Tibial nerve (tissue), 4 donors: Measurements from ENCODE around the gene DBH. TPM values are rescaled to one million over a fixed set of nuclear protein-coding genes. Genes with fewer than 3 reads are reported as not detected.

Source experiments
- DNase-seq, 2 donors: peaks; one replicate each; pipeline ENCODE4 v3.0.0-alpha.2; 2019; ENCODE audit warnings: low spot score in 2 of 2
- H3K27ac ChIP-seq, 4 donors: fragments of 200-600 bp; sonication (generic) in 3 of 4; one replicate each; pipeline ENCODE4 v1.5.1; 2017 to 2019; ENCODE audit warnings: mild to moderate bottlenecking in 1 of 4
- H3K27me3 ChIP-seq, 2 donors: fragments of 200-600 bp; sonication (generic) in 1 of 2; one replicate each; pipeline versions ENCODE4 v1.5.1 to v1.6.0; 2017 to 2019
- H3K36me3 ChIP-seq, 3 donors: fragments of 200-600 bp; sonication (generic); one replicate each; pipeline ENCODE4 v1.5.1; 2018 to 2019
- H3K4me1 ChIP-seq, 4 donors: fragments of 200-600 bp; sonication (generic) in 3 of 4; one replicate each; pipeline ENCODE4 v1.5.1; 2017 to 2019
- H3K4me3 ChIP-seq, 4 donors: fragments of 200-600 bp; sonication (generic) in 3 of 4; one replicate each; pipeline ENCODE4 v1.5.1; 2017 to 2019; ENCODE audit warnings: mild to moderate bottlenecking in 1 of 4, moderate library complexity in 1 of 4
- H3K9me3 ChIP-seq, 4 donors: fragments of 200-600 bp; sonication (generic) in 3 of 4; one replicate each; pipeline ENCODE4 v1.5.1; 2017 to 2019
- EP300 ChIP-seq, 2 donors: sonication (generic); formaldehyde crosslinking; IDR thresholded peaks; one replicate each; pipeline ENCODE4 v1.6.1; 2017; ENCODE audit warnings: antibody characterized with exemption in 2 of 2, mild to moderate bottlenecking in 1 of 2
- POLR2A ChIP-seq, 2 donors: fragments of 450-650 bp; IDR thresholded peaks; one replicate each; pipeline ENCODE4 v1.6.1; 2017; ENCODE audit warnings: antibody characterized with exemption in 2 of 2, mild to moderate bottlenecking in 2 of 2, moderate library complexity in 2 of 2
- WGBS, 2 donors: methylation state at CpG; one replicate each; pipeline ENCODE4 v1.1.5; 2018; 5-methylcytosine and 5-hydroxymethylcytosine counted together
- total RNA-seq, 4 donors: library from RNA; depleted of rRNA; stranded (reverse); fragments of >200 nt; gene quantifications; one replicate each; pipeline ENCODE4 v1.1.0, GENCODE V29; 2016
- TF ChIP-seq, protein P1 (sequence below), 5 experiments: fragments of 200-600 bp in 3 of 5; fragments of 450-650 bp in 2 of 5; sonication (generic) in 3 of 5; IDR thresholded peaks; one replicate each; pipeline ENCODE4 v1.5.1; 2016 to 2019; ENCODE audit warnings: antibody characterized with exemption in 5 of 5, mild to moderate bottlenecking in 3 of 5, moderate library complexity in 2 of 5

Gene DBH
- total RNA-seq, 4 donors from 2014 or later = under 0.01 to 1.2 (median 0.22) TPM; not detected in 1

- H3K27me3 ChIP-seq = peaks cover 0 to 11% of the 10 kb centered on the region in 2 donors
- no peak overlapping the region for H3K27ac ChIP-seq
- no peak for TF ChIP-seq EP300 (IDR thresholded peaks at IDR 0.05)
- TF ChIP-seq POLR2A (IDR thresholded peaks at IDR 0.05) = no peak
- TF ChIP-seq, protein P1, sequence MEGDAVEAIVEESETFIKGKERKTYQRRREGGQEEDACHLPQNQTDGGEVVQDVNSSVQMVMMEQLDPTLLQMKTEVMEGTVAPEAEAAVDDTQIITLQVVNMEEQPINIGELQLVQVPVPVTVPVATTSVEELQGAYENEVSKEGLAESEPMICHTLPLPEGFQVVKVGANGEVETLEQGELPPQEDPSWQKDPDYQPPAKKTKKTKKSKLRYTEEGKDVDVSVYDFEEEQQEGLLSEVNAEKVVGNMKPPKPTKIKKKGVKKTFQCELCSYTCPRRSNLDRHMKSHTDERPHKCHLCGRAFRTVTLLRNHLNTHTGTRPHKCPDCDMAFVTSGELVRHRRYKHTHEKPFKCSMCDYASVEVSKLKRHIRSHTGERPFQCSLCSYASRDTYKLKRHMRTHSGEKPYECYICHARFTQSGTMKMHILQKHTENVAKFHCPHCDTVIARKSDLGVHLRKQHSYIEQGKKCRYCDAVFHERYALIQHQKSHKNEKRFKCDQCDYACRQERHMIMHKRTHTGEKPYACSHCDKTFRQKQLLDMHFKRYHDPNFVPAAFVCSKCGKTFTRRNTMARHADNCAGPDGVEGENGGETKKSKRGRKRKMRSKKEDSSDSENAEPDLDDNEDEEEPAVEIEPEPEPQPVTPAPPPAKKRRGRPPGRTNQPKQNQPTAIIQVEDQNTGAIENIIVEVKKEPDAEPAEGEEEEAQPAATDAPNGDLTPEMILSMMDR (IDR thresholded peaks at IDR 0.05) = no peak
- peaks cover 0 to 11% (median 0%) of the 10 kb centered on the region in 4 donors for H3K4me1 ChIP-seq
- DNase-seq = no peak
- H3K36me3 ChIP-seq = no peaks in the 10 kb centered on the region
- peaks cover 0 to 35% (median 10%) of the 10 kb centered on the region in 4 donors for H3K9me3 ChIP-seq
- no peak overlapping the region for H3K4me3 ChIP-seq
- WGBS, 2 donors = 87 to 92% methylated on average over 2 of the region's 2 CpGs
Measured at GRCh38 chr9:133594310-133594709, 41.9 kb upstream of the DBH start.

GRCh38 chr9:133595910-133596309 is 40.3 kb upstream of the DBH start:
- Histone ChIP-seq H3K27me3 (peaks cover 0 to 11% of the 10 kb centered on the region in 2 donors), H3K4me3 (no peak overlapping the region), H3K27ac (no peak overlapping the region), H3K4me1 (peaks cover 0 to 11% (median 0%) of the 10 kb centered on the region in 4 donors), H3K36me3 (no peaks in the 10 kb centered on the region), H3K9me3 (peaks cover 0 to 35% (median 10%) of the 10 kb centered on the region in 4 donors)
- WGBS, 2 donors = 83 to 85% methylated on average over 8 of the region's 8 CpGs
- no peak for DNase-seq
- TF ChIP-seq EP300 (IDR thresholded peaks at IDR 0.05) (no peak), POLR2A (IDR thresholded peaks at IDR 0.05) (no peak)
- TF ChIP-seq, protein P1 (IDR thresholded peaks at IDR 0.05) = no peak

DNA sequence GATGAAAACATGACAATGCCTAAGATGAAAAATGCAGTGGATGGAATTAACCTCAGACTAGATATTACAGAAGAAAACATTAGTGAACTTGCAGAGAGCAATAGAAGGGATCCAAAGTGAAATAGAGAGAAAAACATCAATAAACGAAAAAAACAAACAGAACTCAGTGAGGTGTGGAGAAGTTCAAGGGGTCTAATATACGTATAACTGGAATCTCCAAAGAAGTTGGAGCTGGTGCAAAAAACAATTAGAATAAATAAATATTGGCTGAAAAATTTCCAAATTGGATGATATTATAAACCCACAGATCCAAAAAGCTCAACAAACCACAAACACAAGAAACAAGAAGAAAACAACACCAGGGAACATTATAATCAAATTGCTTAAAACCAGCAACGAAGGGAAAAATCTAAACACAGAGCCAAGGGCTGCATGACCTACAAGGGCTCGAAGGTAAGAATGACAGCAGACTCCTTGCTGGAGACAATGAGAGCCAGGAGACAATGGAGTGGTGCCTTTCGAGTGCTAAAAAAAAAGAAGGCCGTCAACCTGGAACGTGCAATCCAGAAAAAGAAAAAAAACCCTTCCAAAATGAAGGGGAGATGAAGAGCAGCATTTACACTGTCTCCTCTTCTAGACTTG is 38.7 kb upstream of the DBH start:
- Histone ChIP-seq H3K4me1 (no peaks in the 10 kb centered on the region), H3K27ac (no peak overlapping the region), H3K4me3 (no peak overlapping the region), H3K36me3 (no peaks in the 10 kb centered on the region), H3K9me3 (peaks cover 0 to 35% (median 10%) of the 10 kb centered on the region in 4 donors), H3K27me3 (peaks cover 0 to 10% of the 10 kb centered on the region in 2 donors)
- TF ChIP-seq, protein P1 (IDR thresholded peaks at IDR 0.05) = no peak
- no peak for TF ChIP-seq POLR2A (IDR thresholded peaks at IDR 0.05)
- no peak for TF ChIP-seq EP300 (IDR thresholded peaks at IDR 0.05)
- 80 to 81% methylated on average over 7 of the region's 7 CpGs for WGBS, 2 donors
- no peak for DNase-seq

GRCh38 chr9:133598978-133599377 is 37.2 kb upstream of the DBH start:
- H3K9me3 ChIP-seq = peaks cover 0 to 35% (median 10%) of the 10 kb centered on the region in 4 donors
- H3K4me3 ChIP-seq = no peak overlapping the region
- H3K27me3 ChIP-seq = peaks cover 0 to 16% of the 10 kb centered on the region in 2 donors
- H3K4me1 ChIP-seq = no peaks in the 10 kb centered on the region
- H3K36me3 ChIP-seq = no peaks in the 10 kb centered on the region
- WGBS, 2 donors = 75 to 90% methylated on average over 7 of the region's 7 CpGs
- DNase-seq = no peak
- TF ChIP-seq POLR2A (IDR thresholded peaks at IDR 0.05) = no peak
- TF ChIP-seq EP300 (IDR thresholded peaks at IDR 0.05) = no peak
- TF ChIP-seq, protein P1 (IDR thresholded peaks at IDR 0.05) = no peak
- no peak overlapping the region for H3K27ac ChIP-seq

DNA sequence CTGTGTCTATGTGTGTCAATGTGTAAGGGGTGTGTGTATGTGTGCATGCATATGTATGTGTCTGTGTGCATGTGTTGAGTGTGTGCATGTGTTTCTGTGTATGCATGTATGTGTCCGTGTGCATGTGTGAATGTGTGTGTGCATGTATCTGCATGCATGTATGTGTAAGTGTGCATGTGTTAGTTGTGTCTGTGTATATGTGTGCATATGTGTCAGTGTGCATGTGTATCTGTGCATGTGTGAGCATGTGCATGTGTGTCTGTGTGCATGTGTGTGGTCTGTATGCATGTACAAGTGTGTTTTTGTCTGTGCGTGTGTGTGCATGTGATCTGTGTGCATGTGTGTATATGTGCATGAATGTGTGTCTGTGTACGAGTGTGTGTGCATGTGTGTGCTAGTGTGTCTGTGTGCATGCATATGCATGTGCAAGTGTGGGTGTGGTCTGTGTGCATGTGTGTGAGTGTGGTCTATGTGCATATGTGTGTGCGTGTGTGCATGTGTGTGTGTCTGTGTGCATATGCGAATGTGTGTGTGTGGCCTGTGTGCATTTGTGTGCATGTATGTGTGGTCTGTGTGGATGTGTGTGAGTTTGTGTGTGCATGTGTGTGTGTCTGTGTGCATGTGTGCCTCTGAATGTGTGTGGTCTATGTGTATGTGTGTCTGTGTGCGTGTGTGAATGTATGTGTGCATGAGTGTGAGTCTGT is 36.5 kb upstream of the DBH start:
- Histone ChIP-seq H3K36me3 (no peaks in the 10 kb centered on the region), H3K4me1 (no peaks in the 10 kb centered on the region), H3K27ac (no peak overlapping the region), H3K27me3 (peaks cover 0 to 16% of the 10 kb centered on the region in 2 donors), H3K9me3 (peaks cover 0 to 35% (median 10%) of the 10 kb centered on the region in 4 donors), H3K4me3 (no peak overlapping the region)
- no peak for DNase-seq
- TF ChIP-seq POLR2A (IDR thresholded peaks at IDR 0.05) (no peak), EP300 (IDR thresholded peaks at IDR 0.05) (no peak)
- TF ChIP-seq, protein P1 (IDR thresholded peaks at IDR 0.05) = no peak
- 95 to 97% methylated on average over 6 of the region's 6 CpGs for WGBS, 2 donors
